Left ventricle myocardium superior (tissue), 1 donor: ENCODE data around the gene REXO1. TPM values are rescaled to one million over a fixed set of nuclear protein-coding genes. Genes with fewer than 3 reads are reported as not detected.

ENCODE experiments used
- ATAC-seq: fragments of 200-7000 bp; cut with Tn5 transposase; one replicate; pipeline ENCODE4 v1.9.1; 2020; ENCODE audit warnings: mild to moderate bottlenecking, moderate library complexity
- DNase-seq: peaks from one replicate; pipeline ENCODE4 v3.0.0-alpha.2; 2020
- intact Hi-C: fragments of 100-400 bp; cut with micrococcal nuclease; formaldehyde crosslinking; loops from one replicate; pipeline ENCODE4 v1.11.0; 2022
- total RNA-seq: library from RNA; stranded (reverse); fragmentation: NEBNext Ultra II Directional; extraction: Animal tissue kit (Norgen Biotek cat#: 25700); gene quantifications from one replicate; pipeline ENCODE4 v1.2.1, GENCODE V29; 2021
- donor health status: DM: no; HTN: yes; CAD: no; lungs with severe emphysema.

REXO1 gene
- total RNA-seq, 1 donor from 2014 or later = 16.0 TPM

DNA sequence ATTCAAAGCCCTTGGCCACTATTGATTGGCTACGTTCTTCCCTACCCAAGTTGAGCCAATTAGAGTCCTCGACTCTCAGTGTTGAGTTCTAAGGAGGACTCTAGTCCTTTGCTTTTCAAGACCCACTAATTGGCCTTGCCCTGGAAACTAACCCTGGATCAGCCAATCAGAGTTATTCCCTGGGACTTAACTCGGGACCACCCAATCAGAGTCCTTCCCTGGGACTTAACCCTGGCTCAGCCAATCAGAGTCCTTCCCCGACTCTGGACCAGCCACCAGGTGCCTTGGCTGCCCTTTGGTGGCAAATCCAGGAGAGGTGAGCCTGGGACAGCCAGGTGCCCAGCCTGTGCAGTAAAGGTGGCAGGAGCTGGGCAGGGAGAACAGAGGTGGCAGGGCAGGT is 64.9 kb downstream of the REXO1 start:
- ATAC-seq (no peak), DNase-seq (no peak)
- intact Hi-C loops = no loop called here

DNA sequence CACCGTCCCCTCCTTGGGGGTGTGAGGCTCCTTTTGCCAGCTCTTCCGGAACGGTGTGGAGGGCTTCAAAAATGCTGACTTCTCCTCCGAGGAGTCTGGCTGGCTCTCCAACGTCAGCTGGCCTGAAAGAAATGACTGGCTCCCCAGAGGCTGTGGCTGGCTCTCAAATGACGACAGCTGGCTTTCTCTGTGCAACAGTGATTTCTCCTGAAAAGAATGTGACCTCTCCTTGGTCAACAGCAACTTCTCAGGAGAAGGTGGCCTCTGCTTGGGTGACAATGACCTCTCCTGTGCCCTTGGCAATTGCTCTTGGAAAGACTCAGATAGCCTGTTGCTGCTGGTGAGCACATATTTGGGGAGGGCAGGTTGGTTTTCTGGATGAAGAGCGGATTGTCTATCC is 65.8 kb downstream of the REXO1 start:
- intact Hi-C loops = no loop called here
- ATAC-seq (no peak), DNase-seq (no peak)

DNA sequence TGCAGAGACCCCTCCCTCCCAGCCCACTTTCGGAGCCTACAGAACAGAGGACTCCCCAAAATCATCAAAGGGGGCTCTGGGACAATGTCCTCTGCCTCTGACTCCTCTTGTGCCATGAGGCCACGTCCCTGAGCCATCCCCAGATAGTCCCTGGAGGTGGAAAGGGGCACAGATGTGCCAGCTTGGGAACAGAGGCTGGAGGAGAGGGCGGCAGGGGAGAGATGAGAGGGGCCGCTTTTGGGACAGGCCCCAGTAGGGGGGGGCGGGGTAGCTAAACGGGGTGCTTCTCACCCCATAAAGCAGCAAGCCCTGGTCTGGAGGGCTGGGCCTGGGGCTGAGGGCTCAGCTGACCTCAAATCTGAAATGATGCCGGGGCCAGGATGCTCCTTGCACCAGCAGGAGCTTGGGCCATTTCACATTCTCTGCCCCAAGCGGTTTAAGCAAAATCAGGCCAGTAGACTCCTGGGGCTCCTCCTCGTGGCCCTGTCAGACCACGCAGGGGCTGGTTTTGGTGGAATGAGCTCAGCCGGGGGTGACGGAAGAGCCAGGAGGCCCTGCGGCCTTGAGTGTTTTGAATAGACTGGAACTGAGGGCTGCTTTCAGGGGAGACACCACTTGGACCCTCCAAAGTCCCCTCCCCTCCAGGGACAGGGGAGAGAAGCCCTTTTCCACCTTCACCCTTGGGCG is 67.9 kb downstream of the REXO1 start:
- intact Hi-C loops = no loop called here
- DNase-seq (no peak), ATAC-seq (no peak)

DNA sequence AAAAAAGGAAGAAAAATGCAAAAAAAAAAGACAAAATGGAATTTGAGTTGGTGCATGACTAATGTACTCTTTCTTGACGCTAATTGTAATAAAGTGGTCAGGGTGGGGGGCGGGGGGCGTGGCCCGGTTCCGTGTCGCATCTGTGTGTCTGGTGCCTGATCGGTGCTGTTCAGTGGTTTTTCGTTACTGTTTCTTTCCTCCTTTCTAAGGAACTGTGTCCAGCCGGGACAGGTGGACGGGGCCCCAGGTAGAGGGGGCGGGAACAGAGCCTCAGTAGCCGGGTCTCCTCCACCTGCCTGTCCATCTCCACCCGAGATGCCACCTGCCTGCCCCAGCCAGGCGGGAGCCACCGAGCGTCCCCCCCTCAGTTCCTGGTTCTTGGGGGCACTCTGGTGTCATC is 68.7 kb downstream of the REXO1 start:
- ATAC-seq (no peak), DNase-seq (no peak)
- intact Hi-C loops = no loop called here

DNA sequence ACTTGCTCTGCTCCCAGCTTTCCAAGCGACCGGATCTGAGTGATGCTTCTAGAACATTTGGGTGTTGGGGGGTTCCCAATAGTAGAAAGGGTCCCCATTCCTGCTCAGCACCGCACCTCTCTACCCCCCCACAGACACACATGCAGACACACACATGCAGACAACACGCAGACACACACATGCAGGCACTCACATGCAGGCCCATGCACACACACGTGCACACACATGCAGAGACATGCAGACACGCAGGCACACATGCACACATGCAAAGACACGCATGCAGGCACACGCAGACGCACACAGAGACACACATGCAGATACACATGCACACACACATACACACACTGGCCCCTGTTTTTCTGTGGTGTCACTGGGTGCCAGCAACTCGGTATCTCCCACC is 71.1 kb downstream of the REXO1 start:
- DNase-seq = no peak
- intact Hi-C loops = no loop called here
- no peak for ATAC-seq

DNA sequence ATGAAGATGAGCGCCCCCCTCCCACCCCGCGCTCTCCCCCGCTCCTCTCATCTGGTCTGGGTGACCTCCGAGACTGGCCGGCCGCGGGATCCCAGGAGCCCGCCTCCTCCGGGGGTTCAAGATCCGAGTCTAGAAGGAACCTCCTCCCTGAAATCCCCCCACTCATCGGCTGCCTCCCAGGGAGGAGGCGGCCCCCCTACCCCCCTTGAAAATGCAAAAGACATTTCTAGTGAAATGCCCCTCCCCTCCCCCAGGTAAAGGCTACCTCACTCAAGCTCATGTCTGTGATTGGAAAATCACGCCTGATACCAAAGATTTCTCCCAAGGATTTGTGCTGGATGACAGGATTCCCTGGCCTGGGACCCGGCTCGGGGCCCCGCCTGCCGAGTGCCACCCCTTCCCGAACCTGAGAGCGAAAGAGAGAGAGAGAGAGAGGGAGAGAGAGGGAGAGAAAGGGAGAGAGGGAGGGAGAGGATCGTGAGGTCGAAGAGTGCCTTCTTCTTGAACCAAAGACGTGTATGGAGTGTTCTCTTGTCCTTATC is 71.6 kb downstream of the REXO1 start:
- intact Hi-C loops = no loop called here

DNA sequence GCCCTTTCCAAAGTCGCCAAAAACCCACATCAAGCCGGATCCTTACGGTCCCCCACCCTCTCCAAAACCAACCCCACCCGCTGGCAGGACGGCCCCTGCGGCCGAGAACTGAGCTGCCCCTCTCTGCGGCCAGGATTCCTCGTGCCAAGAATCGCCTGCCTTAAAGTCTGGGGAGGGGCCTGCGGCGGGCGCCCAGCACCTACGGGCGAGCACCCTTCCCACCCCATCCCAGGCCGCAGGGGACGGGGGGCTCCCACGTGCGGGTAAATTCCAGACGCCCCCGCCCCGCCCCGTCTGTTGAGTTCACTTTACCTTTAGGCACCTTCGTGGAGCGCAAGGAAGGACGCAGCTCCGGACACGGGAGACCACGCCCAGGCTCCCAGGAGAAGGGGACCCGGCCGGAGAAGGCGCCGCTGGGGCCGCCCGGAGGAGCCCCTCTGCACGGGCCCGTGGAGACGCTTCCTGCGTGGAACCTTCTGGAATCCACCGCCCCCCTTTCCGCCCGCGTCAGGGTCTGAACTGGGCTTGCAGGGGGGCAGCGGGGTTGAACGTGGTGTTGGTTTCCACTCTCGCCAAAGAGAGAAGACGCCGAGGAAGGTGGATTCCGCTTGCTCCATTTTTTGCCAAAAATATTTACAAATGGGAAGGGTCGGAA is 72.2 kb downstream of the REXO1 start:
- ATAC-seq (no peak), DNase-seq (no peak)
- intact Hi-C loops = no loop called here

More for the DNA sequence above, 71.6 kb downstream of the REXO1 start:
- ATAC-seq (no peak), DNase-seq (no peak)

DNA sequence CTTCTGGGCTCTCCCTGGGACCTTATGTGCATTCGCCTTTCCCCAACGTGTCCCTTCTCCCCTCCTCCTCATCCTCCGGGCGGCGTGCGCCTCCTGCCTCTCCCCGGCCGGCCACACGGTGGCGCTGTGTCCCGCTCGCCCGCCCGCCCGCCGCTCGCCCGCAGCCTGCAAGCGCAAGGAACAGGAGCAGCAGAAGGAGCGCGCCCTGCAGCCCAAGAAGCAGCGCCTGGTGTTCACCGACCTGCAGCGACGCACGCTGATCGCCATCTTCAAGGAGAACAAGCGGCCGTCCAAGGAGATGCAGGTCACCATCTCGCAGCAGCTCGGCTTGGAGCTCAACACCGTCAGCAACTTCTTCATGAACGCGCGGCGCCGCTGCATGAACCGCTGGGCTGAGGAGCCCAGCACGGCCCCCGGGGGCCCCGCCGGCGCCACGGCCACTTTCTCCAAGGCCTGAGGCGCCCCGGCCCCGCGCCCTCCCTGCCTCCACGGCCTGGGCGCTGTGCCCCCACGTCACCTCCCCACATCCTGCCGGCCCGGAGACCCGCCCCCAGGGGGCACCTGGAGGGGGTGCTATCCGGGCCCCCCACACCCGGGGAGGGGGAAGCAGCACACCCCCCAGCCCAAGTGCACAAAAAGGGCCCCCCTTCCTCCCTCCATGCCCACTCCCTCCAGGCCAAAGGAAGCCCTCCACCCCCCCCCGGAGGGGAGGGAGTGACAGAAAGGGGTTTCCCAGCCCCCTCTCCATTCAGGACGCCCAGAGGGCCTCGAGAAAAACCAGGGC is 73.1 kb downstream of the REXO1 start:
- no peak for DNase-seq
- no peak for ATAC-seq
- intact Hi-C loops = no loop called here

DNA sequence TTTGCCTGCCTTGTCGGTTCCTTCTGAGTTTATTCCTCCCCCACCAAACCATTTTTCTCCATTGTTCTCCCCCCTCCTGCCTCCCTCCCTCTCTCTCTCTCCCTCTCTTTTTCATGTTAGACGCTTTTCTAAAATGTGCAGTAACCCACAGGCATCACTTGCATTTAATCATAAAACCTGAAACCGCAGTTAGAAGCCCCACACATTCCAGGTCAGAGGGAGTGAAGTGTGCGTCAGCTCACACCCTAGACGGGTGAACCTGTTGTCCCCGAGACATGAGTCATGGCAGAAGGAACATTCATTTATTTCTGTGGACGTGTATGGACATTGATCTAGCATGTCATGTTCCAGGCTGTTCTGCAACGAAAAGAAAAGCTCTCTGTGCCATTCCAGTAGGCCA is 75.1 kb downstream of the REXO1 start:
- ATAC-seq (no peak), DNase-seq (no peak)
- intact Hi-C loops = no loop called here

DNA sequence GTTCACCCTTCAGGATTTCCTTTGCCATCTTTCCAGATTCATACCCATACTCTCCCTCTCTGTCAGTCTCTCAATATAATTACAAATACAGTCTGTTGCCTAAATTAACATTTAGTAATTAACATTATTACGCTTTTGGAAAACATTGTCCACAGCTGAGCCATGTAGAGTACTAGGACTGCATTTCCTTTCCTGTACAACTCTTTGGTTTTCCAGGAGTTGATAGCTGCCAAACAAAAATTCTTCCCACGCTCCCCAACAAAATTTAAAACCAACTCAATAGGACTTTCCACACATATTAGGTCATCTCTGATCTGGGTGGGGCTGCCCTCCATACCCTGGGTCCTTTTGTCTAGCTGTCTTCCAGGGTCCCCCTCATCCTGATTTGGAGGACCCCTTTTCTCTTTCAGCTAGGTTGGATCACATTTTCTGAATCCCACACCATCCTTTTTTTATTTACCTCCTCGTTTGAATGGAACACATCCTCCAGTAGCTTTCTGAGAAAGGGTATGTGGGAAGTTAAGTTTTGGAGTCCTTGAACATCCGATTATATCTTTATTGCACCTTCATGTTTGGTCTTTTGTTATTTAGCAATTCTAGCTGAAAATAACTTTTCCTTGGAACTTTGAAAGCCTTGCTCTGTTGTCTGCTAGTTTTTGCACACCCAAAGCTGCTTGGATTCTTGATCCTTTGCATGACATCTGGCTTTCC is 77.3 kb downstream of the REXO1 start:
- no peak for ATAC-seq
- no peak for DNase-seq
- intact Hi-C loops = no loop called here

DNA sequence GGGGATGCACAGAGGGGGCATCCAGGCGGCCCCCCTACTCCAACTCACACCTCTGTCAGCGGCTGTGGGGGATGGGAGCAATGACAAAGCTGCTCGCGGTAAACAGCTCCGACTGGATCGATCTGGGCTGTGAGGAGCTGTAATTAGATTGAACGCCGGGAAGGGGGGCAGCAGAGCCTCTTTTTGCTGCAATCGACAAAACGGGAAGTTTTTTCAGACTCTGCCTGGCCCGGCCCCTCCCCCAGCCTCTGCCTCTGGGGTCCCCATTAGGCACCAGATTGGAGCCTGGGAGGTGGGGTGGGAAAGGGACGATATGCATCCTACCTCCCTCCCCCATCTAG is 78.7 kb downstream of the REXO1 start:
- no peak for DNase-seq
- intact Hi-C loops = no loop called here

DNA sequence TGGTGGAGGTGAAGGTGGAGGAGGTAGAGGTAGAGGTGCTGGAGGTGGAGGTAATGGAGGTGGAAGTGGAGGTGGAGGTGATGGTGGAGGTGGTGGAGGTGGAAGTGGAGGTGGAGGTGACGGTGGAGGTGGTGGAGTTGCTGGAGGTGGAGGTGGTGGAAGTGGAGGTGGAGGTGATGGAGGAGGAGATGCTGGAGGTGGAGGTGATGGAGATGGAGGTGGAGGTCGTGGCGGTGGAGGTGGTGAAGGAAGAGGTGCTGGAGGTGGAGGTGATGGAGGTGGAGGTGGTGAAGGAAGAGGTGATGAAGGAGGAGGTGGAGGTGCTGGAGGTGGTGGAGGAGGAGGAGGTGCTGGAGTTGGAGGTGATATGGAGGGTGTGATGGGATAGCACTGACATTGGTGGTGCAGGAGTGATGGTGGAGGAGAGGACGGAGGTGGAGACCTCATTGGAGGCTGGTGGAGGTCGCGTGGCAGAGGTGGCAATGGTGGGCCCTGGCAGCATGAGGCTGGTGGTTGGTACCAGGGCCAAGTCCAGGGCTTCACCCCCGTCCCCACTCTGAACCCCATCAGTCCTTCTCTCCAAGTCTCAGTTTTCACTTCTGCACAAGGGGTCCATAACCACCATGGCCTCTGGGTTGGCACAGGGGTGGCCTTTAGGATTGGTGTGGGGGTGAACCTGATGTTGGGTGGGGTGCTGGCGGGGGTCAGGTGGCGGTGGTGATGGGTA is 79.2 kb downstream of the REXO1 start:
- ATAC-seq (no peak), DNase-seq (peak; percentile 14)
- intact Hi-C loops = no loop called here

More for the DNA sequence above, 78.7 kb downstream of the REXO1 start:
- no peak for ATAC-seq

DNA sequence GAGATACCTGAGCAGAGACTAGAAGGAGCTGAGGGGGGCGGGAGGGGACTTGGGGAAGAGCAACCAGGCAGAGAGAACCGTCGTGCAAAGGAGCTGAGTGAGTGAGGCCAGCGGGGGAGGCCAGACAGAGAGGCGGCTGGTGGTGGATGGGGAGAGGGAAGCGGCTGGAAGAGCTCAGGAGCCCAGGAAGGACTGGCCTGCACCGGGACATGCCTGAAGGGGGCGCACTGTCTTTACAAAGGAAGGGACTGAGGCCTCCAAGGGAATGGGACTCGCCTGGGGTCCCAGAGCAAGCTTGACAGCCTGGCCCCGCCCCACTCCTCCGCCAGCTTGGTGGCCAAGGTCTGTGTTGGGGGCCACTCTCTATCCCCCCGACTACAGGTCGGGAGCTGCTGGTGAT is 80.0 kb downstream of the REXO1 start:
- intact Hi-C loops = no loop called here
- ATAC-seq (no peak), DNase-seq (no peak)

DNA sequence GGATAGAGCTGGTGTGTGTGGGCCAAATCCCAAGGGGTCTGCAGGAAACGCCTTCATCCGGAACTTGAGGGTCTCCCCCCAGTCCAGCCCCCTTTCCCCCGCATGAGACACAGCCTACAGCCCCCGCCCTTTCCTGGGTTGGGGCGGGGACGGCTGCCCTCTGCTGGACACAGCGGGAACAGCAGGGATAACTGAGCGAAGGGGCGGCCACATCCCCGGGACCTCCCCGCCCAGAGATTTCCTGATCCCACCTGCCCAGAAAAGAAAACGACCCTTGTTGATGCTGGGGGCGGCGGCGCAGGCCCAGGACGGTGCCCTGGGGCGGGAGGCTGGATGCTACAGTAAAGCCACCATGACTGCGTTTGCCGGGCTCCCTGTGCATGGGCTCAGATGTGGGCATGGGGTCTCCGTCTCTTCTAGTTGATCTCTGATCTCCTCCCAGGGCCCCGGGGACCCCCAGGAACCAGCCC is 80.8 kb downstream of the REXO1 start:
- ATAC-seq = peak; percentile 73
- peak; percentile 65 for DNase-seq
- intact Hi-C loops = no loop called here

DNA sequence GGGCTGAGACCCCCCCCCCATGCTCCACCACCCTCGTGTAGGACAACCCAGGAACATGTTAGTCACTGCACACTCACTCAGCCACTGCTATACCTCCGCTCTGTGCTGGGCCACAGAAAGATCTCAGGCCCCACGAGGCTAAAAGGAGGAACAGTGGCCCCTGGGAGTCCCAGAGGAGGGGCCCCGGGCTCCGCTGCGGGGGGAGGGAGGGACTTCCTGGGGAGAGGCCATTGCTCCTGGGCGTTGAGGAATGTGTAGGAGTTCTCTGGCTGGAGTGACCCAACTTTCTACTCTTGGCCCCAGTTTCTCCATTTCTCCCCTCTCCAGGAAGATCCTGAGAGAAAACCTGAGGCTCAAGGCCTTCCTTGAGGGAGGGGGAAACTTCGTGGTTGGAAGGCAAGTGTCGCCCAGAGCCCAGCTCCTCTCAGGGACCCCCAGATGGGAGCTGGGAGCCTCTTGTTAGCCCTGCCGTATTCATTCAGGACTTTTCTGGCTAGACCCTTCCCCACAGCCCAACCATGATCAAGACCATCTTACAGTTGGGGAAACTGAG is 81.4 kb downstream of the REXO1 start:
- no peak for DNase-seq
- no peak for ATAC-seq
- intact Hi-C loops = no loop called here

DNA sequence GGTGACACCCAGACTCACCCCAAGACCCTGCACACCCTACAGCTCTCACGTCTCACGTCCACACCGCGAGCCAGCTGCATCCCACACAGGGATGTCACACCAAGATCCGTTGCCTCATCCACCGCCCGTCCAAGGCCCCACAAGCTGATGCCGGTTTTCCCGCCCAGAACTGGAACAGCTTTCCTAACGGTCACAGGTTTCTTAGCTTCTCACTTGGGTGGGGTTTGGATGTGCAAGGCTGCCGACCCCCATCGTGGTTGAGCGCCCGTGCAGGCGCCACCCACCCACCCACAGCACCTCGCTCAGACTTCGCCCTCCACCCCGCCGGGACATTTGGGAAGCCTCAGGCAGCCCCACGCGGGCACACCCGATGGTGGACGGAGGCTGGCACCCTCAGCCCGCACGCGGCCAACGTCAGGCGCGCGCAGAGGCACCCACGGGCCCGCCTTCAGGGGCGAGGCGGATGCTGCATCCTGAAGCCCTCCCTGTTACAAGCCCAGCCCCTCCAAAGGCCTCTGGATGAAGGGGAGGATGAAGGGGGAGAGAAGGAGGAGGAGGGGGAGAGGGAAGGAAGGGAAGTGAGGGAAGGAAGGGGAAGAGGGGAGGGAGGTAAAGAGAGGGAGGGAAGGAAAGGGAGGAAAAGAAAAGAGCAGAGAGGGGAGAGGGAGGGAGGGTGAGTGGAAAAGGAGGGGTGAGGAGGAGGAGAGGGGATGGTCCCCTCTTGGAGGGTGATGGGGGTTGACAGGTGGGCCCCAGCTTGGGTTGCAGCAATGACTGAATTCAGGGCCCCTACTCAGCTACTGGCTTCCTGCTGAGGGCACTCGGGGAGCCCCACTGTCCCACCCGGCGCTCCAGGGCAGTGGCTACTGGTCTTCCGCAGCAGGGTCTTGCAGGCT is 82.1 kb downstream of the REXO1 start:
- intact Hi-C loops = no loop called here
- ATAC-seq (no peak), DNase-seq (no peak)
